GM18519 (cell line): ENCODE measurements around the gene ARHGAP27.
"Not testable (repeated sequence)": the region's sequence is repeated elsewhere in the genome, so short reads cannot be mapped to it uniquely, and the experiment has no call there.

Experiments
- ATAC-seq: cut with Tn5 transposase; IDR thresholded peaks from one replicate; pipeline ENCODE4 v1.9.1; 2021; ENCODE audit warnings: mild to moderate bottlenecking, moderate library complexity; ENCODE audit not compliant: unreplicated experiment, low FRiP score

The ARHGAP27 gene

DNA sequence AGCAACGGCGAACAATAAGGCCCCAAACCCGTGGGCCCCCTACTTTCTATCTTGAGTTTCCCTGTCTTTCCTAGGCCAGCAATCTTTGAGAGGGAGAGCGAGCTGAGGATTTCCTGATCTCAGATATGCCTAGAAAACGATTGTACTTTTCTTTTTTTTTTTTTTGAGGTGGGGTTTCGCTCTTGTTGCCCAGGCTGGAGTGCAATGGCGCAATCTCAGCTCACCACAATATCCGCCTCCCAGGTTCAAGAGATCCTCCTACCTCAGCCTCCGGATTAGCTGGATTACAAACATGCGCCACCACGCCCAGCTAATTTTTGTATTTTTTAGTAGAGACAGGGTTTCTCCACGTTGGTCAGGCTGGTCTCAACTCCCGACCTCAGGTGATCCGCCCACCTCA, 15.0 kb upstream of the ARHGAP27 start:
- not testable (repeated sequence) for ATAC-seq

DNA sequence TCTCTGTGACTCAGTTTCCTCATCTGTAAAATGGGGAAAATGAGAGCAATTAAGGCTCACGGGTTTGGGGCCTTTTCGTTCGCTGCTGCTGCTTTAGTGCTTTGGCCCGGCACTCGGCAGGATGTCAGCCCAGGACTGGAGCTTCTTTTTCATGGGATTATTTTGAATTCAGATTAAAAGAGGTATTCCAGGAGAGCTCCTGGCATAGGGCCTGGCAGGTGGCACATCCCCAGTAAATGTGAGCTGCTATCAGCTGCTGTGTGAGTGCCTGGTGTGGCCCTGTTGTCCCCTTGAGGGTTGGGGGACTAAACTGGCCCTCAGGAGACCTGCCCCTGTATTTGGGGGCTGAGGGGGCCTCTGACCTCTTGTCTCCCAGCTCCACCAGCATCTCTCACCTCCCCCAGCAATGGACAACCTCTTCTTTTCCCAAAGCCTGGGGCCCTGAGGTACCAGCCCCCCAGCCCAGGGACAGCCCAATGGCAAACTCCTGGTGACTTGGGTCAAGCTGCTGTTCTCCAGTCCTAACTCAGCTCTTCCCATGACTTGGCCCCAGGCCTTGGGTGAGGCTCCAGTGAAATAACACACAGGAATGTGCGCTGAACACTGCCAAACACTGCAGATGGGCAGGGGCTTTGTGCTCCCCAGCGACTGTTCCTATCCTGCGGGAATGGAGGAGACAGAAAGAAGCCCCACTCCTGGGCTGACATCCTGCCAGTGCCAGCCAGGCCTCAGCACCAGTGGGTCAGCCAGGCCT, 14.4 kb upstream of the ARHGAP27 start:
- ATAC-seq: not testable (repeated sequence)

GRCh38 chr17:45445901-45446743, 13.5 kb upstream of the ARHGAP27 start:
- not testable (repeated sequence) for ATAC-seq

DNA sequence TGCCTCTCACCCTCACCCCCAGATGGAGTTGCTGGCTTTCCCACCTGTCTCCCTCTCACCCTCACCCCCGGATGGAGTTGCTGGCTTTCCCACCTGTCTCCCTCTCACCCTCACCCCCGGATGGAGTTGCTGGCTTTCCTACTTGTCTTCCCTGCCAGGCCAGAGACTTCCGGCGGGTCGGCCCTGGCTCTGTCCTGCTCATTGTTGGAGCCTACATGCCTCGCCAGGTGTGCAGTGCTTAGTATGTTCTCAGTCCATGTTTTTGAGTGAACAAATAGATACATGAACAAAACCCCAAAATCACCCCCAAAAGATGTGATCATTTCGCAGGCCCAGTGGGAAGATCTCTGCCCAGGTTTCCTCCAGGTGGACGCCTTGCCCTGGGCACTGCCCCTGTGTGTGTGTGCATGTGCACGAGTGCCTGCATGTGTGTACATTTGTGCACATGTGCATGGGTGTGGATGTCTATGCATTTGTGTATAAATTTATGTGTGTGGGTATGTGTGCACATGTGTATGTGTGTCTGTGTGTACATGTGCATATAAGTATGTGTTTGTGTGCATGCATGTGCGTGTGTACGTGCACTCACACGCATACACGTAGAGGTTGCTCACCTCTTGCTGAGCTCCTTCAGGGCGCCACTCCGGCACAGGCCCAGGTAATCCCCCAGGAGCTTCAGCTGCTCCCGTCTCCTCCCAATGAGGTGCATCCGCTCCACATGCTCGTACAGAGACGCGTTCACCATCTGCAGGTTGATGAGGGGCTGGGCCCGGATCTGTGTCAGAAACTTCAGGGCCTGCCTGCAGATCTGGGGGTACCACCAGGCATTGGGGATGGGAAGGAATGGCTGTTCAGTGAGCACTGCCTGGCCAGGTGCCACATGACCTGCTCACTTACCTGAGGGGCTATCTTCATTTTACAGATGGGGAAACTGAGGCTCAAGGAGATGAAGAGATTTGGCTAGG, 12.5 kb upstream of the ARHGAP27 start:
- not testable (repeated sequence) for ATAC-seq

DNA sequence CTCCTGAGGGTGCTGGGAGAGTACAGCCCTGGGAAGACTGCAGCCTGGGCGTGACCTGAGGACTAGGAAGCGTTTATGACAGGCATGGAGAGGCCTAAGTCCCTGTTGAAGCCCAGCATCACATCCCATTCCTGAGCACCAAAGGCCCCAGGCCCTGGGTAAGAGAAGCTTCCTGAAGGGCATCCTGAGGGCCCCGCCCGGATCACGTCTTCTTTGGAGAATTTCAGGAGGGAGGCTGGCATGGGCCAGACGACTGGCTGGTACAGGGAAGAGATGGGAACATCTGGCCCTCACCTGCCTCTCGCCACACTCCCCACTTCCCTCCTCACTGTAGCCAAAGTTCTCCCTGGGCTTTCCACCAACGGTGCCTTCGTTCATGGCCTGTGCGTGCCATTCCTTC, 11.6 kb upstream of the ARHGAP27 start:
- not testable (repeated sequence) for ATAC-seq

- not testable (repeated sequence) for ATAC-seq
Measured at GRCh38 chr17:45443371-45444260, 10.9 kb upstream of the ARHGAP27 start.

DNA sequence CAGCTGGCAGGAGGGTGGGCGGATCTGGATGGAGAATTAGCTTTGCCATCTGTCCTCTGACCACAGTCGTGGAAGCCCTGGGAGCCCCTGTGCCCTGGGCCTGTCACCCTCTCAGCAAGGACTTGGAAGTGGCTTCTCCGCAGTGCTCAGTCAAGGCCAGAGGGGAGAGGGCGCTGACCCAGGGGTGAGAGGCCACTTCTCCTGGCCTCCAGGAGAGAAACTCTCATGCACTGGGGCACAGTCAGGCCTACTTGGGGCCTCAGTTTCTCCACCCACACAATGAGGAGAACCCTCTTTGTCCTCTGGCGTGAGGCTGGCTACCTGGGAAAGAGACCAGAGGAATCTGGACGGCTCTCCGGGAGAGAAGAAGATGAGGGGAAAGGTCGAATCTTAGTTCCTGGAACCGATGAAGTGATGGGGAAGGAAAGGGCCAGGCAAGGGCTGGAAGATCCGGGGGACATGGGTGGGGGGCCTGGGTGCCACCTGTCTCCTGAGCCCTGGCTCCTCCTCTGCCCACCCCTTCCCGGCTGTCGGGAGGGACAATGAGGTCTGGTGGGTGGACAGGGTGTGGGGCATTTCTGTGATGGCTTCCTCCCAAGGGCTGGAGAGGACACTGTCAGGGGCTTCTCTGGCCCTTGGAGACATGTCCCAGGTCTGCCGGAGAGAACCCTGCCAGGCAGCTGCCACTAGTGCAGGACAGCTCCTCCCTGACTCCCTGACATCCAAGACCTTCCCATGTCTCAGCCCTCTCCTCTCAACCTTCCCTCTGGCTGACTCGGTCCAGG, 9.0 kb upstream of the ARHGAP27 start:
- ATAC-seq: no peak

DNA sequence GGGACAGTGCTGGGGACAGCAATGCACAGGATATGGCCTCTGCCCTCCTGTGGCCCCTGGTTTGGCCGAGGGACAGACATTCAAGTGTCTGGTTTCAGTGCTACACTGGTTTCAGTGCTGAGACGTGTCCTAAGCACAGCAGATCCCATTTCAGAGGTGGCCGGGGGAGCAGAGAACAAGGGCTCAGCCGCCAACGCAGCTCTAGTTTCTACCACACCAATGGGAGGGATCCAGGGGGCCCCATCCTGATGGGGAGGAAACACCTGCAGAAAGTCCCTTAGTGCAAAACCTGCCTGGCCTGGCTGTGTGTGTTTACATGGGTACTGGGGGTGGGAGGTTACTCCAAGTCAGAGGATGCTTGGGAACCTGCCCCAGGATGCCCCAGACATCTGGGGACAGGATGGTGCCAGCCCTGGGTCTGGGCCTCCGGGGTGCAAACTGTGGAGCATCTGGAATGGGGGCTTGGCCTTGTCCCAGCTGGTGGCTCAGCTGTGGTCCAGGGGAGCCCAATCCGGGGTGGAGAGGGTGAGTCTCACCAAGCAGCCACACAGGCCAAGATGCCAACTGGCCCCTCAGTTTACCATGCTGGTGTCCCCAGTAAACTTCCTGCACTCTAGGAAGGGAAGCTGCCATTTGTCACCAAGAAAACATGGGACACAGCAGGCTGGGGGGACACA, 8.3 kb upstream of the ARHGAP27 start:
- not testable (repeated sequence) for ATAC-seq

DNA sequence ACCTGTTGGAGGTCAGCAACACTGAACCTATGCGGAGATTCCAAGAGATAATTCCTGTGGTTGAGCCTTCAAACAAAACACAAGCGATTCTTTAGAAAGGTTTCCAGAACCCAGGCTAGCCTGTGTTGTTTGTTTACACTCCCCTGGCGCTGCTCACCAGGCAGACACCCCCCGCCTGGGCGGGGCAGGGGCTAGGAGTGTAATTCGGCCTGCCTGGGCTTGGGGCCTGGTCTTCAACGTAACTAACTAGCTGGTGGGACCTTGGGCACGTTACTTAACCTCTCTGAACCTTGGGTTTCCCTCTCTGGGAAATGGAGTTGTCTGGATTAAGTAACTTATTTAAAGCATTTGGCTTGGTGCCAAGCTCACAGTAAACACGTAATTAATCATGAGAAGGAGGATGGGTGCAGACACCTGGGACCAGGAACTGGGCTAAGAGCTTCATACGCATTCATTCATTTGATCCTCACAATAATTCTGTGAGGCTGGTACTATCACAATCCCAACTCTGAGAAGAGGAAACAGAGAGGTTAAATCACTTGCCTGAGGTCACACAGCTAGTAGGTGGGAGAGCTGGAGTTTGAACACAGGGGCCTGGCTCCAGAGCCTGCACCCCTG, 7.6 kb upstream of the ARHGAP27 start:
- ATAC-seq: no peak

- ATAC-seq: no peak
Measured at GRCh38 chr17:45438931-45439610, 6.4 kb upstream of the ARHGAP27 start.

DNA sequence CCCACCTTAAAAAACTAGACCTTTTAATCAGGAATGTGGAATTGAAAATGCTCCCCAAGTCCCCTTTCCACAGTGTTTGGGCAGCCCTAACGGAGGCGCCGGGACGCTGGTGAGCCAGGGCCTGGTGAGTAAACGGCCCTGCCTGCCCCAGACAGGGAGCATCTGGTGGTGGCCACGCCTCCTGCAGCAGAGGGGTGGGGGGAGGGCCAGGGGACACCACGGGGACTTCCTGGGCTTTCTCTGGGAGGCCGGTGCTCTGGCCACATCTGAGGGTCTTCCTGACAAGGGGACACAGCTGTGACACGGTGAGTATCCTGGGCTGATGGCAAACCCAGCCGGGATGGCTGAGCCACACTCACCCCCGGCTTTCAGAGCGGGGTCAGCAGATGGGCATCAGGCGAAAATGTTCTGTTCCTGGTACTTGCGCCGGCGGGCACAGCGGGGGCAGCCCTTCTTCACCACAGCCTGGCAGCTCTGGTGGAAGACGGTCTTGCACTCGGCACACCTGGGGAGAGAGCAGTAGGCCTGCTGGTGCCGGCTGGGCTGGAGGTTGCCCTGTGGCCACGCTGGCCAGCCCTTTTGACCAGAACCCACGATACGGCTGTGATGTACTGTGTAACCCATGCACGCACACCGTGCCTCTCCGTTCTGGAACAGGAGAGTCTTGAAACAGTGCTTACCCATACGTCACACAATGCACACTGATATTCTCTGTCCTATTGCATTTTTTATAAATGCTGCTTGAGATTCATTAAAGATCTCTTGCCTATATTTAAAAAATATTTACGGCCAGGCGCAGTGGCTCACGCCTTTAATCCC, 5.0 kb upstream of the ARHGAP27 start:
- no peak for ATAC-seq

GRCh38 chr17:45436625-45437464, 4.2 kb upstream of the ARHGAP27 start:
- no peak for ATAC-seq

DNA sequence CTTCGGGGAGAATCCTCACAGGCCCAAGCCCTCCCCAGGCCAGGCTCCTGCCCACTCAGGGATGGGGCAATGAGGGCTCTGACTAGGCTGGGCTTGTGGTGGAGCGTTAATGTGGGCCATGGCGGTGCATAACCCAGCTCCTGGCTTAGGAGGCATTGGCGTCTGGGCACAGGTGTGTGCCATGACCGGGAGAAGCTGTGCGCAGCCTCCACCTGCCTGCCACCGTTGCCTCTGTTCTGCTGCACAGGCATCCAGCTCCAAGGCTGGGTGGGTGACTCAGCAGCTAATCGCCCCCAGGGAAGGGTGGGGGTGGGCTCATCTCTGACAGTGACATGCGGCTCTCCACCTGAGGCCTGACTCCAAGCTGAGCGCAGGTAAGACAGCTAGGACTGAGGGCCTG, 3.5 kb upstream of the ARHGAP27 start:
- ATAC-seq: no peak

- ATAC-seq: no peak
Measured at GRCh38 chr17:45435481-45435880, 2.8 kb upstream of the ARHGAP27 start.

- no peak for ATAC-seq
Measured at GRCh38 chr17:45433159-45433535, 477 bp upstream of the ARHGAP27 start.
